ENCODE results near the gene MAGEA8.
"Not testable (repeated sequence)": the region's sequence is repeated elsewhere in the genome, so short reads cannot be mapped to it uniquely, and the experiment has no call there.

Gene MAGEA8

GRCh38 chrX:149928635-149929034, 47.7 kb downstream of the MAGEA8 start:
- H3K4me3 ChIP-seq (ENCODE audit: low read depth, low read length); H3K9me3 ChIP-seq (ENCODE audit: control insufficient read depth, insufficient read depth, low read depth, low read length); H3K9ac ChIP-seq (ENCODE audit: low read length); H3K27me3 ChIP-seq (ENCODE audit: control insufficient read depth, insufficient read depth, low read length); H3K4me1 ChIP-seq (ENCODE audit: control insufficient read depth, insufficient read depth, low read length); H3K27ac ChIP-seq (ENCODE audit: low read depth, low read length): not testable (repeated sequence)
- peaks cover 11% of the 10 kb centered on the region for H3K36me3 ChIP-seq (ENCODE audit: control insufficient read depth, insufficient read depth, low read length)

- H3K27ac ChIP-seq (ENCODE audit: low read depth, low read length); H3K9ac ChIP-seq (ENCODE audit: low read length); H3K27me3 ChIP-seq (ENCODE audit: control insufficient read depth, insufficient read depth, low read length); H3K4me1 ChIP-seq (ENCODE audit: control insufficient read depth, insufficient read depth, low read length); H3K9me3 ChIP-seq (ENCODE audit: control insufficient read depth, insufficient read depth, low read depth, low read length); H3K4me3 ChIP-seq (ENCODE audit: low read depth, low read length): not testable (repeated sequence)
- H3K36me3 ChIP-seq (ENCODE audit: control insufficient read depth, insufficient read depth, low read length): peaks cover 17% of the 10 kb centered on the region
These were observed 48.4 kb downstream of the MAGEA8 start, which contains the start of gene HSFX4 for GRCh38 chrX:149929400-149929799. Gene HSFX4, plus strand, starts transcription at chrX:149929573. Its CDS starts 72 bp downstream, at chrX:149929645.

GRCh38 chrX:149931355-149931754, 50.4 kb downstream of the MAGEA8 start:
- not testable (repeated sequence) for H3K27ac ChIP-seq (ENCODE audit: low read depth, low read length); H3K4me3 ChIP-seq (ENCODE audit: low read depth, low read length); H3K27me3 ChIP-seq (ENCODE audit: control insufficient read depth, insufficient read depth, low read length); H3K9me3 ChIP-seq (ENCODE audit: control insufficient read depth, insufficient read depth, low read depth, low read length); H3K4me1 ChIP-seq (ENCODE audit: control insufficient read depth, insufficient read depth, low read length); H3K9ac ChIP-seq (ENCODE audit: low read length)
- peaks cover 21% of the 10 kb centered on the region for H3K36me3 ChIP-seq (ENCODE audit: control insufficient read depth, insufficient read depth, low read length)

GRCh38 chrX:149932150-149932549, 51.2 kb downstream of the MAGEA8 start:
- not testable (repeated sequence) for H3K9me3 ChIP-seq (ENCODE audit: control insufficient read depth, insufficient read depth, low read depth, low read length); H3K9ac ChIP-seq (ENCODE audit: low read length); H3K27me3 ChIP-seq (ENCODE audit: control insufficient read depth, insufficient read depth, low read length); H3K4me1 ChIP-seq (ENCODE audit: control insufficient read depth, insufficient read depth, low read length); H3K27ac ChIP-seq (ENCODE audit: low read depth, low read length); H3K4me3 ChIP-seq (ENCODE audit: low read depth, low read length)
- peaks cover 21% of the 10 kb centered on the region for H3K36me3 ChIP-seq (ENCODE audit: control insufficient read depth, insufficient read depth, low read length)

GRCh38 chrX:149932970-149933369, 52.0 kb downstream of the MAGEA8 start:
- H3K27me3 ChIP-seq (ENCODE audit: control insufficient read depth, insufficient read depth, low read length); H3K27ac ChIP-seq (ENCODE audit: low read depth, low read length); H3K9me3 ChIP-seq (ENCODE audit: control insufficient read depth, insufficient read depth, low read depth, low read length); H3K9ac ChIP-seq (ENCODE audit: low read length); H3K4me1 ChIP-seq (ENCODE audit: control insufficient read depth, insufficient read depth, low read length); H3K4me3 ChIP-seq (ENCODE audit: low read depth, low read length): not testable (repeated sequence)
- peaks cover 21% of the 10 kb centered on the region for H3K36me3 ChIP-seq (ENCODE audit: control insufficient read depth, insufficient read depth, low read length)

GRCh38 chrX:149933547-149933946, 52.6 kb downstream of the MAGEA8 start:
- not testable (repeated sequence) for H3K9ac ChIP-seq (ENCODE audit: low read length); H3K27ac ChIP-seq (ENCODE audit: low read depth, low read length); H3K4me1 ChIP-seq (ENCODE audit: control insufficient read depth, insufficient read depth, low read length); H3K4me3 ChIP-seq (ENCODE audit: low read depth, low read length); H3K9me3 ChIP-seq (ENCODE audit: control insufficient read depth, insufficient read depth, low read depth, low read length); H3K27me3 ChIP-seq (ENCODE audit: control insufficient read depth, insufficient read depth, low read length)
- H3K36me3 ChIP-seq (ENCODE audit: control insufficient read depth, insufficient read depth, low read length): peaks cover 21% of the 10 kb centered on the region
